Measurements from ENCODE around the gene CD300C. TPM values are rescaled to one million over a fixed set of nuclear protein-coding genes. Genes with fewer than 3 reads are reported as not detected.

The CD300C gene
- total RNA-seq, 1 donor from 2014 or later = 1.2 TPM

Other genes with a start within 250 kb of the CD300C start
- 0.16 TPM for gene KIF19, start 219.9 kb downstream of the CD300C start, total RNA-seq
- not detected for gene BTBD17, start 184.2 kb downstream of the CD300C start, total RNA-seq
- gene GPR142, start 178.6 kb downstream of the CD300C start, total RNA-seq = not detected
- gene GPRC5C, start 114.0 kb downstream of the CD300C start, total RNA-seq = 37.2 TPM
- gene CD300A, start 79.5 kb downstream of the CD300C start, total RNA-seq = 2.4 TPM
- gene CD300LB, start 14.6 kb downstream of the CD300C start, total RNA-seq = 0.19 TPM
- gene CD300H, start 21.4 kb upstream of the CD300C start, total RNA-seq = not detected
- gene CD300LD, start 46.2 kb upstream of the CD300C start, total RNA-seq = not detected
- 0.46 TPM for gene CD300E, start 77.6 kb upstream of the CD300C start, total RNA-seq
- 0.35 TPM for gene CD300LF, start 166.8 kb upstream of the CD300C start, total RNA-seq
- gene RAB37, start 191.1 kb upstream of the CD300C start, total RNA-seq = 2.6 TPM
- gene NHERF1, start 202.5 kb upstream of the CD300C start, total RNA-seq = 15.9 TPM
- gene NAT9, start 230.2 kb upstream of the CD300C start, total RNA-seq = 19.4 TPM